DLD1 (cell line): ENCODE data around the gene CFAP20.

ENCODE experiments used
- in situ Hi-C: cut with HindIII; loops from 2 replicates; pipeline ENCODE4 v1.10.0; 2017; ENCODE audit warnings: low sequenced_read_pairs

Gene CFAP20

DNA sequence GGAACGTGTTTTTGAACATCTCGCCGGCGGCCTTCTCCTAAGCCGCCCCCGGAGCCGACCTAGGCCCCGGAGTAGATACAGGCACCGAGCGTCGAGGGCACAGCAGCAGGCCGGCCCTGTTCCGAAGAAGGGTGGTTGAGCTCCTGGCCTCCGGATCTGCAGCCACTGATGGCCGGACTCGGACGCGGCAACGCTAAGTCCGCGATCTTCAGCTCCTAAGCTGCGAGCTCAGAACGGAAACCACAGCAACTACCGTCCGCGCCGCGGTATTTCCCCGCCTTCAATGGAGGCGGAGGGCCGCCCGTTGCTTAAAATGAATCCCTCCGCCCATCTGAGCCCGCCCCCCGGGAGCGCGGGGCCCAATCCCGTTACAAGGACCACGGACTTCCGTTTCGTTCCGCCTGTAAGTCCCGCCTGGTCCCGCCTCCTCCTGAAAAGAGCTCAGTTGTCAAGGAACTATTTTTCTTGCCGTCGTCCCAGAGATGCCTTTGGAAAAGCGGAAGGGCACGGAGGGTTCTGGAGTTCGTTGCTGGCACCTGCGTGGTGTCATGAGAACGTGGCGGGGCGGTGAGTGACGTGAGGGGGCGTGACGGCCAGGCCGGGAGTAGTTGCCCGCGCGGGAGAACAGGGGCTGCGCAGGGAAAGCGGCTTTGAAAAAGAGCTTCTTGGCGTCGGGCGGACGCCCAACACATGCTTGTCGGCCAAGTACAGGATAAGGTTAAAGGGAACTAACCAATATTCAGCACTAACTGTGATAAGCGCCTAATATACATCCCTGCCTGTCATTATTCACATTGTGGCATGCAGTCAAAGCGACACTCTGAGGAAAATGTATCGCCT, at the start of gene CFAP20:
Gene CFAP20, minus strand, starts transcription at position 285 of the 840 bp plus-strand sequence. Its CDS starts 266 bp downstream, at position 19.
- in situ Hi-C loops = no loop called here

DNA sequence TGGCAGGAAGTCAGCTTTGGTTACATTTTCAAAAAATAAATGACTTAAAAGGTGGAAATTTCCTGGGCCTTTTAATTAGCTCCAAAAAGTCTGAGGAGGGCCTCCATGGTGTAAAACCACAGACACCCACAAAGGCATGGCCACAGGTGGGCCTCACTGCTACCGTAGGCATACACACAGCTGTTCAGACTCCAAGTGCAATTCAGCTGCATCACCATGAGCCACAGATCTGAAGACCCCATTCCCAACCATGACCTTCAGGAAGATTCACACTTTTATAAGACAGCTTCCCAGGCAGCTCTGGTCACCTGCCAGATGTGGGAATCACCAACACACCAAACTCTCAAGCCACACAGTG, 48.2 kb upstream of the CFAP20 start:
- in situ Hi-C loops = no loop called here

DNA sequence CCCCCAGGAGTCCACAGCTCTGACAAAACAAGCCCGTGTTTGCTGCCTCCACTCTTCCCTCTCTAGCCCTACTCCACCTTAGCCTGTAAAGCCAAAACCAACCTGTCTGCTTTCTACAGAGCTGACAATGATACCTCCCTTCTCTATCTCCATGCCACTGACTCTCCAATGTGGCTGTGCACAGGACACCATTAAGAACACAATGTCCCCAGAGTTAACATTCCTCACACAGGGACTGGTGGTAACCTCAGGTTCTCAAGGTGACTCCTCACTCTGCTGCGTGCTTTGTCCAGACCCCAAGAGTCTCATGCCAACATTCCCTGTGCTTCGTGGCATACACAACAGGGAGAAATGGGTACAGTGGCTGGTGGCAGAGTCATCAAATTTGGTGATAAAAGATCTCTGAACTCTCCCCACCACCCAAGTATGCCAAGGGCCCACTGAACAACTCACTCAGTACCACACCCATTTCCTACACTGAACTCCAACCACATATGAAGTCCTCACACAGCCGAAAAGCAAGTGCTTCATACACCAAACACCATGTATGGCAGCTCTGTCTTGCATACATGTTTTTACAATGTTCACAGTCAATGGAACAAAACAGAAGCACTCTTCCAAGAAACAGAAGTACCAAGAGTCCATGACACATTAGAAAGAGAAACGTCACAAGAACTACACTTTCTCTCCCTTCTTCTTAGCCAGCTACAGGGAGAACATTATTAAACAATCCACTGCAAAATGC, 47.6 kb upstream of the CFAP20 start:
- in situ Hi-C loops = no loop called here

DNA sequence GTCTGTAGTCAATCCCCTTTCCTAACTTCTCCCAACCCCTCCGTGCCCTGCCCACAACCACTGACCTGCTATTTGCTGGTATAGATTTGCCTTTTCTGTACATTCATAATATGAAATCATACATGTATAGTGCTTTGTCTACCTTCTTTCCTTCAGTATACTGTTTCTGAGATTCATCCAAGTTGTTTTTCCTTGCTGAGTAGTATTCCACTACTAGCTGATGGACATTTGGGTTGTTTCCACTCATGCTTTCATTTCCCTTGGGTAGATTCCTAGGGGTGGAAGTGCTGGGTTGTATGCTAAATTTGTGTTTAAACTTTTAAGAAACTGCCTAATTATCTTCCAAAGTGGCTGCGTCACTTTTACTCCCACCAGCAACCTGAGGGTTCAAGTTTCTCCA, 41.0 kb upstream of the CFAP20 start:
- in situ Hi-C loops = no loop called here

DNA sequence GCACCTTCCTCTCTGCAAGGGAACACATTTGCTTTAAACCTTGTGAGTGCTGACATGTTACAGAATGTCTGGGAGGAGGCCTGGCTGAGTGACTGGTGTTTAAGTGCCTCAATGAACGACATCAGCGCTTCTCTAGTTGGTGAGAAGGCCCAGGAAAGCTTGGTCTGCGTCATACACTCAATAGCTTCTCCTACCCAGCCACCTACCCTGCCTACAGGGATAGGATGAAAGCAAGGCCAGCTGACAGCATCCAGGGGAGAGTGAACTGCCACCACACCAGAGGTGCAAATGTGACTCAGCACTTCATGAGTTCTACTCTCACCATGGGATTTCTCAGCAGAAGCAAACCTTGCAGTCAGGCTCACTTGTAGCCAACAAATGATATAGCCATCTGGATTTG, 31.7 kb upstream of the CFAP20 start:
- in situ Hi-C loops = no loop called here

DNA sequence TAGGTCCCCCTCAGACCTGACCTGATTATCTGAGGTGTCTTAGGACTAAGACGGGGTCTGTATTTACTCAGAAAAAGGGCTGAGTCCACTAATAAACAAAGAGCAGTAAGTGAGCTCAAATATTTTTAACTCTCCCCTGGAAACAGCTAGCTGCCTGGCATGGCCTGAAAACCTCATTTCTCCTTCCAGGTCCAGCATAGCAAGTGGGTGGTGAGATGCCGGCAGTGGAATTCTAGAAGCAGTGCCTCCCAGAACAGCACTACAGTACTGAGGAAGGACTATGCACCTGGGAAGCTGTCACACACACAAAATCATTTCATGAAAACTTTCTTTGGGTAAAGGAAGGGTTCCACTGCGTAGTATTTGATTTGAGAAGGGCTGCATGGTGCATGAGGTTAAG, 29.5 kb upstream of the CFAP20 start:
- in situ Hi-C loops = no loop called here

DNA sequence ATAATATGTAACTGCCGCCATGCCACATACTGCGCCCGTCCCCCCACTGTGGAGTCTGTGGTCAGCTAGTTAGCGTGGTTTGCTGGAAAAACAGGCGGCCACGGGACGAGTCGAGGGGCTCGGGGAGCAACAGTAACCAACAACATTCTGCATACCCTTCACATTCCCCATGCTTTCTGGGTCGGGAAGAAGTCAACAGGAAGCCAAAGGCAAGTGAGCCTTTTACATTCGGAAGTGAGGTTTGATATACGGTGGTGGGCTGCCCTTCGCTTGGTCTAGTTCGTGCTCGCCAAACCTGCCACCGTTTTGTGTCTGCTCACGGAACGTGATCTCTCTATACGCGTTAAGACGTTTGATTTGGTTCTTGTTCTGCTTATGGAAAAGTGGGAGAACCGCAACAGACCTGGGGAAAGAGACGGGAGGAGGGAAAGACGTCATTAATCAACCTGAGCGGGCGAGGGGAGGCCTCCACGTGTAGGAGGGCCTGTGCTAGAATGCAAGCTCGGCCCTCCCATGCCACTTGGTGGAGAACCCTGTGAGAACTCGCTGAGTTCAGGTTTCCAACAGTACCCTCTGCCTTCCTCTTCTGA, 28.9 kb upstream of the CFAP20 start:
- in situ Hi-C loops = no loop called here

DNA sequence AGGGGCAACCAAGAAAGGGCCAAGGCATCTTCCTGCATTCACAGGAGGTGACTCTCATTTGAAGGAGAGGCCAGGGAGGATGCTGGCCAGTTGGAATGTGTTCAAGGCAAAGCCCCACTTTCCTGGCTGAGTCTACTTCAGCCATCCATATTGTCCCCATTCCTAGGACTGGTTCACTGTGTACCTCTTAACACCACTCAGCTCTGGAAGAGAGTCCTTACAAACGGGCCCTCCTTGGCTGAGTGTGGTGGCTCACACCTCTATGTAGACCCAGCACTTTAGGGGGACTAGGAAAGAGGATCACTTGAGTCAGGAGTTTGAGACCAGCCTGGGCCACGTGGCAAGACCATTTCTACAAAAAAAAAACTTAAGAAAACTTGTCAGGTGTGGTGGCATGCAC, 28.1 kb upstream of the CFAP20 start:
- in situ Hi-C loops = no loop called here

DNA sequence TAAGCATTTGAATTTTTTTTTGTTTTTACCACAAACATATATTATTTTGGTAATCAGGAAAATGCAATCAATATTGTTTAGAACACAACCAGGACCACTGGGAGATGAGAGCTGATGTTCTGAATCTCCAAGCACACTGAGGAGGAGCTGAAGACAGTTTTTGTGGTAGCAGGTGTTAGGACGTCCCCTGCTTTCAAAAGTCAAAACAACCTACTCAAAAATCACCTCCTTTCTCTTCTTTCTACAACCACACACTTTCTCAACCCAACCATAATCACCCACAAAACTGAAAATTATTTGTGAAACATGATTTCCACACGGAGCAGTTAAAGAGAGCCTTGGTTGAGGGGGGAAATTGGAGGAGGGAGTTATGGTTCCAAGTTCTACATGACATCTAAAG, 26.7 kb upstream of the CFAP20 start:
- in situ Hi-C loops = no loop called here

DNA sequence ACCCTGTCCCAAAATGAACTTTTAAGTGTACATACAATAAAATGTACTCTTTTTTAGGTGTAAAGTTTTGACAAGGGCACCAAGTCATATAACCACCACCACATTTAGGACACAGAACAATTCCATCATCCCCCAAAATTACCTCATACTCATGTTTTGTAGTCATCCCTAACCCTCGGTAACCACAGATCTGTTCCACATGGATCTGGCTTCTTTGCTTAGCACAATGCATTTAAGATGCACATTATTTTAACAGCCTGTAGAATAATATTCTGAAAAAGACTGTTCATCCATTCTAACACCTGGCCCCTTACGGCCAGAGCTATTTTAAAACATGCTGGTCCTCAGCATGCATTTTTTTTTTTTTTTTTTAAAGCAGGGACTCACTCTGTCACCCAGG, 25.2 kb upstream of the CFAP20 start:
- in situ Hi-C loops = no loop called here

DNA sequence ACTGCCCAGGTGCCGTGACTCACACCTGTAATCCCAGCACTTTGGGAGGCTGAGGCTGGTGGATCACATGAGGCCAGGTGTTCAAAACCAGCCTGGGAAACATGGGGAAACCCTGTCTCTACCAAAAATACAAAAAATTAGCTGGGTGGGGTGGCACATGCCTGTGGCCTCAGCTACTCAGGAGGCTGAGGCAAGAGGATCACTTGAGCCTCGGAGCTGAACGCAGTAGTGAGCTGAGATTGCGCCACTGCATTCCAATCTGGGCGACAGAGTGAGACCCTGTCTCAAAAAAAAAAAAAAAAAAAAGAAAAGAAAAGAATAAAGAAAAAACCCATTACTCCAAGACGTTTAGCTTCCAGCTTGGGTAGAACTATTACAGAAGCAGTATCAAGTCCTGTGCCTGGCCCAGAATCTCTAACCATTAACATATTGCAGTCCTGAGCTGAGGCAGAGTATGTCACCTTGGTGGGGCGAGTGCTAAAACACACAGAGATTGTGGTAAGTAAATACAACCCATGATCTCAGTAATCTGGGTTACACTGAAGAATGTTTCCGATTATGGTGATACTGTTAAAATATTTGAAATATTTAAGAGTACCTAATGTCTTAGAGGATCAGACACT, 23.2 kb upstream of the CFAP20 start:
- in situ Hi-C loops = no loop called here

DNA sequence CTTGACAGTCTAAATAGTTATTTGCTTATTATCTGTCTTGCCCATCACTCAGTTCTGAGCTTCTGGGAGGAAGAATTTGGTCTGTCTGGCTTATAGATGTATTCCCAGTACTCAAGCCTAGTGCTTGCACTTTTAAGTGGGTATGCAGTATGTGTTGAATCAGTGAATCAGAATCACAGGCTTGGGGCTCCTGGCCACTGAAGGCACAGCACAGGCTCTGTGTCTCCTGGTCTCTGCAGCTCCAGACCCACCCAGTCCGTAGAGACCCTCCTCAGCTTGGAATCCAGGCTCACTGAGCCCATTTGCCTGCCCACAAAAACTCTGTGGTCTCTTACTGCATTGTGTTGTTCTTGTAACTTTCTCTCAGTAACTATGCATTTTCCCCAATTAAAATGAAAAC, 19.3 kb upstream of the CFAP20 start:
- in situ Hi-C loops = no loop called here

DNA sequence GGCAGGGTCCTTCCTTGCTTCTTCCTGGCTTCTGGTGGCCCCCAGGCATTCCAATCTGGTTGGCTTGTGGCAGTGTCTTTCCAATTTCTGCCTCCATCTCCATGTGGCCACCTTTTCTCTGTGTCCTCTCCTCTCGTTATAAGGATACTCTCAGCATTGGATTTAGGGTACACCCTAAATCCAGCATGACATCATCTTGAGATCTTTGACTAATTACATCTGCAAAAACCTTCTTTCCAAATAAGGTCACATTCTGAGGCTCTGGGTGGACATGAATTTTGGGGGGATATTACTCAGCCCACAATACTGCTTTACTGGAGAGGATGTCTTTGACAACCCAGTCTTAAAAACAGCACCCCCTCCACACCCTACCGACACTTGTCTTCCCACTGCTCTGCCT, 18.9 kb upstream of the CFAP20 start:
- in situ Hi-C loops = no loop called here

DNA sequence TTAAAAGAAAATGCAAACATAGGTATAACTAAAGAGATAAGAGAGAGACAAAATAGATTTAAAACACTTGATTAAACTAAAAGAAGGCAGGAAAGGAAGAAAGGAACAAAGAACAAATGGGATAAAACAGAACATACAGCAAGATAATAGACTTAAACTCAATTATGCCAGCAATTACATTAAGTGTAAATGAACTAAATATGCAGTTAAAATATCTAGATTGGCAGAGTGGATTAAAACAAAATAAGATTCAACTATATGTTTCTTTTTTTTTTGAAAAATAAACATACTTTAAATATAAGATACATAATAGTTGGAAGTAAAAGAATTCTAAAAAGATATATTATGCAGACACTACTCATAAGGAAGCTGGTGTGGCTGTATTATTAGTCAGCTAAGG, 9.7 kb upstream of the CFAP20 start:
- in situ Hi-C loops = no loop called here

DNA sequence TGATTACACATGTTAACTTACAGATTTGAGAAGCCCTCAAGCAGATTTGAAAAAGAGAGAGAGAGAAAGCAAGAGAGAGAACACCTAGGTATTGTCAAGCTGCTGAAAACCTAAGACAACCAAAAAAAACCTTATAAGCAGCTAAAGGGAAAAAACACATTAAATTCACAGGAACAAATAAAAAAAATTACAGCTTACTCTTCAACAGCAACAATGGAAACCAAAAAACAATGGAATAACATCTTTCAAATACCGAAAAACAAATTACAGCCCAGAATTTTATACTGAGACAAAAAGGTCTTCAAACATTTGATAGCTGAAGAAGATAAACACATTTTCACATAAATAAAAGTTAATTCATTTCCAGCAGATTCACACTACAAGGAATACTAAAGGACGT, 8.4 kb upstream of the CFAP20 start:
- in situ Hi-C loops = no loop called here

DNA sequence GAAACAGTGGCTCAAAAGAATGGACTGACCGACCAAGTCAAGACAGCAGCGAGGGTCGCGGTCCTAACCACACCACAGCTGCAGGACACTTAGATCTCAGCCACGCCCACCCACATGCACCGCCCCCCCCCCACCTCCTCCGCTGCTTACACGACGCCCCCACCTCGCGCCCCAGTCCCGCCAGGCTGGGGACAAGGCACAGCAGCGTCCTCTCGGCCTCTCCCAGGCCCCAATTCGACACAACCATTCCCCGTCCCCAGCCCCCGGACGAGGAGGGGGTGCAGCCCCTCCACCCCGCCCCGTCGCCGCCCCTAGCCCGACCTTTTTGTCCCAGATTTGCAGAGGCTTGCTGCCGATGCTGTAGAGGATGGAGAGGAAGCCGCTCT, 477 bp downstream of the CFAP20 start:
- in situ Hi-C loops = no loop called here

DNA sequence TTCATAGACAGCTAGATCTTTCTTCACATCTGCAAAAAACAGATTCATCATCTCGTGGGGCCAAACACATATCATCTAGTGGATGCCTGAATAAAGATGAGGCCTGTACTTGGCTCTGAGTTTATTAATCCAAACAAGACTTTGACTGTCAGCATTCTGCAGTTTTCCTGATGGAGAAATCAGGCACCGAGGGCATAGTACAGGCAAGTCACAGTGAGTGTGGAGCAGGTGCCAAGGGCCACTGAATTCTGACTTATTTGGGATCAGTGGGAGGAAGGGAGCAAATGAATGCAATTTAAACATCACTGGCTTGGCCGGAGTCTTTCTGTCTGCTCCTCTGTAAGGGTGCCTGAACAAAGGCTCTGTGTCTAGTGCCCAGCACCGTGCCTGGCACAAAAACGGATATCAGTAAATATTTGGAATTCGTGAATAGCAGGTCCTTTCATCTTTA, 975 bp downstream of the CFAP20 start:
- in situ Hi-C loops = no loop called here

DNA sequence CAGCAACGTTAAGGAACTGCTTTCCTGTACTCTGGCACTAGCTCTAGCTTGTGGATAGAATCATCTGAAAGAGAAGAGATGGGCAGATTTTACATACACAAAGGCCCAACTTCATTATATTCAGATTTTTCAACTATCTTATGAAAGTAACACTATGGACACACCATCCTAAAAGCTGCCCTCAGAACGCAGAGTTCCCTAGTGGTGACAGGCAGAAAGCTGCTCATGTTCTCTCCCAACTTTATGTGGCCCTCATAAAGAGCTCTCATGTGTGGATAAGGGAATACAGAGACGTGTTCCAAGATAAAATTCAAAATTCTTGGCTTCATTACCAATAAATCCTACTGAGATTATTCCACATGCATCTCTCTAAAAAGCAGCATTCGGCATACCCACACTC, 1.5 kb downstream of the CFAP20 start:
- in situ Hi-C loops = no loop called here

DNA sequence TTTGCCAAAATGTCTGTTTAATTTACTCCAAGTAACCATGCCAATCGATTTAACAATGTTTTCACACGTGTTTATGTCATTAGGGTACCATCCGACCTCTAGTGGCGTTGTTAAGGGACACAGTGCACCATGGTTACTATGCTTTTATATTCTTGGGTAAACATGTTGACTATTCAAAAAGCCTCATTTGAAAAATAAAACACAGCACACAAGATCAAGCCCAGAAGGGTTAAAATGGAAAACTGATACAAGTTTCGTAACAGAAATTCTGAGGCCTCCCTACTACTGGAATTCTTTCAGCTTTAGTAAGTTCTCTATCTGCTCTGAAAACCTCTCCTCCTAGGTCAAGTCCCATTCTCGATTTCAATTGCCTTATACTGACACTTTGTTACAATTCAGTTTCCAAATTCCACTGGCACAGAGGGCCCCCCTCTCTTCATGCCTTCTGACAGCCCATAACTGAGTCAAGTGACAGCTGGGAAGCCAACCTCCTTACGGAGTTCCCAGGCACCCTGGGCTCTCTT, 2.1 kb downstream of the CFAP20 start:
- in situ Hi-C loops = no loop called here

DNA sequence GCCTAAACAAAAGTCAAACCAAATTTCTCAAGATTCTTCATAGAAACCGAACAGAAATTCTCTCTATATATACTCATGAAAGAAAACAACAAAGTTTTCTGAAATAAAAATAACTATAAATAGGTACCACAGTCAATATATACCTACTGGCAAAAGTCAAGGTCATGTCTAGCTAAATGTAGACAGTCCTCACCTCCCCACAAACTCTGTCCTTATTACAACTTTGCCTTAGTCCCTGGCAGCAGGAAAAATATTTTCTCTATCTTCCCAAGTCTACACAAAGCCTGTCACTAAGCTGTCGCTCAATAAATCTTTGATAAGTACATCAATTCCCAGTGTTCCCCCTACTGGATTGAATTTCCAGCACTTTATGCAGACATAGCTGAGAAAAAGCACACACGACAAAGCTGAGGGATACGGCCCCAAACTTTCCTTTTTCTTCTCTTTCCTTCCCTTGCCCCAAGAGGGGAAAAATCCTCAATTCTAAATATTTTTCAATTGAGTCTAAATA, 2.7 kb downstream of the CFAP20 start:
- in situ Hi-C loops = no loop called here

DNA sequence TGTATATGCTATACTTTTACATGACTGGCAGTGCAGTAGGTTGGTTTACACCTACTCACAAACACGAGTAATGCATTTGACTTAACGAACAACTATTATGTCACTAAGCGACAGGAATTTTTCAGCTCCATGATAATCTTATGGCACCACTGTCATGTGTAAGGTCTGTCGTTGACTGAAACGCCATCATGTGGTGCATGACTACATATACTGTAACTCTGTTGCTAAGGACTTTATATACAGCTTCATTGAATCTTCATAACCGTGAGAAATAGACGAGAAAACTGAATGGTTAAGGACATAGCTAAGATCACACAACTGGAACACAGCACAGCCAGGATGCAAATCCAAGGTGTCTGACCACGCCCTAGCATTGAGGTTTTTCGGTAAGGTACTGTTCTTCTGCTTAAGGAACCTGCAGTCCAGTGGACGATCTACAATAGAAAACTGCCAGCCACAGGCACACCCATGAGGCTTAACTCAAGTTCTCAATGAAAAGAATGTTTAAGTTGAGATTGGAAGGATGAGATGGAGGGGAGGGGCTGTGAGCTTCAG, 3.3 kb downstream of the CFAP20 start:
- in situ Hi-C loops = no loop called here
